WERI-Rb-1 (cell line): ENCODE results near the gene GIMAP1.

Experiments
- DNase-seq: peaks from one replicate; pipeline ENCODE4 v3.0.0-alpha.2; 2020
- H3K27ac ChIP-seq: fragments of 250-450 bp; sonication (Bioruptor Pico); 2 replicates; pipeline ENCODE4 v1.5.1; 2020; ENCODE audit warnings: mild to moderate bottlenecking, moderate library complexity
- H3K27me3 ChIP-seq: fragments of 250-450 bp; sonication (Bioruptor Pico); 2 replicates; pipeline ENCODE4 v1.5.1; 2021; ENCODE audit warnings: mild to moderate bottlenecking, low read depth, moderate library complexity; ENCODE audit not compliant: insufficient read depth, severe bottlenecking
- H3K36me3 ChIP-seq: fragments of 250-450 bp; sonication (Bioruptor Pico); 2 replicates; pipeline ENCODE4 v1.5.1; 2020; ENCODE audit warnings: mild to moderate bottlenecking, moderate library complexity
- H3K4me3 ChIP-seq: 2 replicates; pipeline ENCODE4 v1.5.1; 2011; ENCODE audit warnings: low read depth, mild to moderate bottlenecking, control low read depth, low read length
- H3K9me3 ChIP-seq: fragments of 250-450 bp; sonication (Bioruptor Pico); 2 replicates; pipeline ENCODE4 v1.5.1; 2021; ENCODE audit warnings: mild to moderate bottlenecking, moderate library complexity; ENCODE audit not compliant: severe bottlenecking
- TF ChIP-seq, protein P1 (sequence below): IDR thresholded peaks from 2 replicates; pipeline ENCODE4 v1.5.1; 2011; ENCODE audit warnings: low read depth, mild to moderate bottlenecking, control low read depth, inconsistent platforms, low read length

Gene GIMAP1

GRCh38 chr7:150721970-150722373 lies 5.6 kb downstream of the GIMAP1 start:
- no peak for DNase-seq
- Histone ChIP-seq H3K4me3 (no peak overlapping the region), H3K27ac (no peak overlapping the region), H3K9me3 (peaks cover 8% of the 10 kb centered on the region), H3K36me3 (no peaks in the 10 kb centered on the region), H3K27me3 (no peaks in the 10 kb centered on the region)
- TF ChIP-seq, protein P1, sequence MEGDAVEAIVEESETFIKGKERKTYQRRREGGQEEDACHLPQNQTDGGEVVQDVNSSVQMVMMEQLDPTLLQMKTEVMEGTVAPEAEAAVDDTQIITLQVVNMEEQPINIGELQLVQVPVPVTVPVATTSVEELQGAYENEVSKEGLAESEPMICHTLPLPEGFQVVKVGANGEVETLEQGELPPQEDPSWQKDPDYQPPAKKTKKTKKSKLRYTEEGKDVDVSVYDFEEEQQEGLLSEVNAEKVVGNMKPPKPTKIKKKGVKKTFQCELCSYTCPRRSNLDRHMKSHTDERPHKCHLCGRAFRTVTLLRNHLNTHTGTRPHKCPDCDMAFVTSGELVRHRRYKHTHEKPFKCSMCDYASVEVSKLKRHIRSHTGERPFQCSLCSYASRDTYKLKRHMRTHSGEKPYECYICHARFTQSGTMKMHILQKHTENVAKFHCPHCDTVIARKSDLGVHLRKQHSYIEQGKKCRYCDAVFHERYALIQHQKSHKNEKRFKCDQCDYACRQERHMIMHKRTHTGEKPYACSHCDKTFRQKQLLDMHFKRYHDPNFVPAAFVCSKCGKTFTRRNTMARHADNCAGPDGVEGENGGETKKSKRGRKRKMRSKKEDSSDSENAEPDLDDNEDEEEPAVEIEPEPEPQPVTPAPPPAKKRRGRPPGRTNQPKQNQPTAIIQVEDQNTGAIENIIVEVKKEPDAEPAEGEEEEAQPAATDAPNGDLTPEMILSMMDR: no peak

DNA sequence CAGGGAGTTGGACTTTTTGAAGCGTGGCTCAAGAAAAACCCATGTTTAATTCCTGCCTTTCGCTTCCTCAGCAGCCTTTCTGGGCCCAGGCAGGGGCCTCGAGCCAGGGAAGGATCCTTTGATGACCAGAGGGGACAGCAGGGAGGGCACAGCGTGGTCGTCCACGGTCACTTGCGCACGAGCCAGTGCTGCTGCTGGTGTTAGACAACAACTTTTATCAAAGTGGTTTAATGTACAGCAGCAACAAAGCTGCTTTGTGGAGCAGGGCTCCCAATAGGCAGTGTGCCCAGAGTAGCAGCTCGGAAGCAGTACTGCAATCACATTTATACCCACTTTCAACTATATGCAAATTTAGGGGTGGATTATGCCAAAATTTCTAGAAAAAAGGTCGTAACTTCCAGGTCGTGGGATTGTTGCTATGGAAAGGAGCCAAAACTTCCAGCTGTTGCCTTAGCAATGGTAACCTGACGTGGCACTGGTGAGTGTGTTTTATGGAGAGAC lies 6.1 kb downstream of the GIMAP1 start:
- no peak overlapping the region for H3K4me3 ChIP-seq
- H3K36me3 ChIP-seq: no peaks in the 10 kb centered on the region
- TF ChIP-seq, protein P1: no peak
- no peak for DNase-seq
- peaks cover 8% of the 10 kb centered on the region for H3K9me3 ChIP-seq
- H3K27ac ChIP-seq: no peak overlapping the region
- no peaks in the 10 kb centered on the region for H3K27me3 ChIP-seq

DNA sequence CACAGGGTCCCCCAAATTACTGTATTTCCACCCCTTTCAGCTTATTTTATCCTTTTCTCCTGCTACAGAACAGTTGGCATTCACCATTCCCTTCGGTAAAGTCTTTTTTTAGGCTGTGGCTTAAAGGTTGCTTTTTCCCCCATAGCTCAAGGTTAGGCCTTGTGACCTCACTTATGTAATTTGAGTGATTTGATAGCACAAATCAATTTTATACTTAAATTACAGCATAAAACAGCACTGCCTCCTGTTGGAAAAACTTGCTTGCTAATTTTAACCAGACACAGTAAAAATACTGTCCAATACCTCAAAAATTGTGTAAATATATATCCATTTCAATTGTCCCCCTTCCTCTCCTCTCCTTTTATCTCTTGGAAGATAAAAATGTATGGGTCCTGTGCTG lies 7.1 kb downstream of the GIMAP1 start:
- Histone ChIP-seq H3K36me3 (no peaks in the 10 kb centered on the region), H3K4me3 (no peak overlapping the region), H3K27ac (no peak overlapping the region), H3K9me3 (peaks cover 8% of the 10 kb centered on the region), H3K27me3 (no peaks in the 10 kb centered on the region)
- TF ChIP-seq, protein P1: no peak
- no peak for DNase-seq

- Histone ChIP-seq H3K4me3 (no peak overlapping the region), H3K9me3 (peaks cover 8% of the 10 kb centered on the region), H3K27ac (no peak overlapping the region), H3K27me3 (no peaks in the 10 kb centered on the region), H3K36me3 (no peaks in the 10 kb centered on the region)
- no peak for DNase-seq
- TF ChIP-seq, protein P1: no peak
These were observed 11.0 kb downstream of the GIMAP1 start for GRCh38 chr7:150727381-150727780.

GRCh38 chr7:150728011-150728410 lies 11.6 kb downstream of the GIMAP1 start:
- TF ChIP-seq, protein P1: no peak
- Histone ChIP-seq H3K36me3 (no peaks in the 10 kb centered on the region), H3K27ac (no peak overlapping the region), H3K27me3 (no peaks in the 10 kb centered on the region), H3K4me3 (no peak overlapping the region), H3K9me3 (peaks cover 8% of the 10 kb centered on the region)
- DNase-seq: no peak

- Histone ChIP-seq H3K27ac (no peak overlapping the region), H3K27me3 (no peaks in the 10 kb centered on the region), H3K4me3 (no peak overlapping the region), H3K36me3 (no peaks in the 10 kb centered on the region), H3K9me3 (peaks cover 8% of the 10 kb centered on the region)
- DNase-seq: no peak
- TF ChIP-seq, protein P1: no peak
These were observed 12.2 kb downstream of the GIMAP1 start for GRCh38 chr7:150728609-150729008.
